ENCODE measurements around the gene ASTN2. TPM values are rescaled to one million over a fixed set of nuclear protein-coding genes. Genes with fewer than 3 reads are reported as not detected.

Gene ASTN2
- total and polyA plus RNA-seq, 9 of the 15 experiments (the other 6 are each of a cell fraction or from before 2014, with no cell fraction given) = 0.56 to 3.5 (median 1.9) TPM

DNA sequence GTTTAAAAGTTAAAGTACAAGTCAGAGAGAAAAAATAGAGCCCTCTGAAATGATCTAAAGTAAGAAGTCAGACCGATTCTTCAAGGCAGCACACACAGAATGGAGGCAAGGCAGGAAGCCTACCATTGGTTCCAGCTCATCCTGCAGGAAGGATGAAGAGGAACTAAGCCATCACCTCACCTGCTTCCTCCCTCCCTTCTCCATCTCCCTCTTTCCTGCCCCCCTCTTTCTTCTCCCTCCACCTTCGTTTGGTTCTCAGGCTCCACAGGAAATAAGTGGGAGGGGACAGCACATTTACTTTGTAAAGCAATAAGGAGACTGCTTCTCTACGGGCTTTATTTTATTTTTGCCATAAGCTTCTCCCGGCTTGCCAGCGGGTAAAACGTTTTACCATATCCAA is 514.3 kb downstream of the ASTN2 start:
- Histone ChIP-seq H4K20me1 (replicated peaks; ENCODE audit: control insufficient read depth, insufficient read depth, low read length) (no peaks in the 10 kb centered on the region), H3K9ac (ENCODE audit: insufficient read depth in 1 of 2, low read depth in 2 of 2, low read length in 2 of 2) (no peak overlapping the region), H3K9me1 (ENCODE audit: control insufficient read depth, insufficient read depth, low read length) (no peaks in the 10 kb centered on the region), H3K9me3 (replicated peaks; ENCODE audit: control insufficient read depth, insufficient read depth, low read depth, low read length) (no peaks in the 10 kb centered on the region), H3K4me3 (no peak overlapping the region), H3K79me2 (ENCODE audit: control insufficient read depth, insufficient read depth, low read length) (no peaks in the 10 kb centered on the region), H3K36me3 (ENCODE audit: control insufficient read depth, insufficient read depth, low read length) (no peaks in the 10 kb centered on the region), H3K4me2 (ENCODE audit: insufficient read depth, low read length) (no peak overlapping the region), H2AFZ (ENCODE audit: low read depth, low read length) (no peak overlapping the region), H3K27ac (ENCODE audit: extremely low read depth, low read depth, low read length) (no peak overlapping the region), H3K4me1 (replicated peaks in 1 of 2; ENCODE audit: control insufficient read depth in 2 of 2, insufficient read depth in 2 of 2, low read length in 2 of 2) (no peaks in the 10 kb centered on the region), H3K27me3 (ENCODE audit: control insufficient read depth in 2 of 2, insufficient read depth in 2 of 2, low read length in 2 of 2) (no peaks in the 10 kb centered on the region)
- TF ChIP-seq, protein P1, sequence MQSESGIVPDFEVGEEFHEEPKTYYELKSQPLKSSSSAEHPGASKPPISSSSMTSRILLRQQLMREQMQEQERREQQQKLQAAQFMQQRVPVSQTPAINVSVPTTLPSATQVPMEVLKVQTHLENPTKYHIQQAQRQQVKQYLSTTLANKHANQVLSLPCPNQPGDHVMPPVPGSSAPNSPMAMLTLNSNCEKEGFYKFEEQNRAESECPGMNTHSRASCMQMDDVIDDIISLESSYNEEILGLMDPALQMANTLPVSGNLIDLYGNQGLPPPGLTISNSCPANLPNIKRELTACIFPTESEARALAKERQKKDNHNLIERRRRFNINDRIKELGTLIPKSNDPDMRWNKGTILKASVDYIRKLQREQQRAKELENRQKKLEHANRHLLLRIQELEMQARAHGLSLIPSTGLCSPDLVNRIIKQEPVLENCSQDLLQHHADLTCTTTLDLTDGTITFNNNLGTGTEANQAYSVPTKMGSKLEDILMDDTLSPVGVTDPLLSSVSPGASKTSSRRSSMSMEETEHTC (IDR thresholded peaks at IDR 0.05) = no peak
- TF ChIP-seq, protein P2, sequence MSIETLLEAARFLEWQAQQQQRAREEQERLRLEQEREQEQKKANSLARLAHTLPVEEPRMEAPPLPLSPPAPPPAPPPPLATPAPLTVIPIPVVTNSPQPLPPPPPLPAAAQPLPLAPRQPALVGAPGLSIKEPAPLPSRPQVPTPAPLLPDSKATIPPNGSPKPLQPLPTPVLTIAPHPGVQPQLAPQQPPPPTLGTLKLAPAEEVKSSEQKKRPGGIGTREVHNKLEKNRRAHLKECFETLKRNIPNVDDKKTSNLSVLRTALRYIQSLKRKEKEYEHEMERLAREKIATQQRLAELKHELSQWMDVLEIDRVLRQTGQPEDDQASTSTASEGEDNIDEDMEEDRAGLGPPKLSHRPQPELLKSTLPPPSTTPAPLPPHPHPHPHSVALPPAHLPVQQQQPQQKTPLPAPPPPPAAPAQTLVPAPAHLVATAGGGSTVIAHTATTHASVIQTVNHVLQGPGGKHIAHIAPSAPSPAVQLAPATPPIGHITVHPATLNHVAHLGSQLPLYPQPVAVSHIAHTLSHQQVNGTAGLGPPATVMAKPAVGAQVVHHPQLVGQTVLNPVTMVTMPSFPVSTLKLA (conservative IDR thresholded peaks at IDR 0.05) = no peak
- TF ChIP-seq SOX6 (IDR thresholded peaks at IDR 0.05) = no peak
- no peak for TF ChIP-seq CBX3 (IDR thresholded peaks at IDR 0.05; ENCODE audit: borderline replicate concordance in 1 of 2, low read length in 2 of 2)
- TF ChIP-seq GABPB1 (CRISPR knock-in tag; IDR thresholded peaks at IDR 0.05) = no peak
- TF ChIP-seq, protein P3, sequence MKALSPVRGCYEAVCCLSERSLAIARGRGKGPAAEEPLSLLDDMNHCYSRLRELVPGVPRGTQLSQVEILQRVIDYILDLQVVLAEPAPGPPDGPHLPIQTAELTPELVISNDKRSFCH (CRISPR knock-in tag; IDR thresholded peaks at IDR 0.05) = no peak
- TF ChIP-seq, protein P3 (tag; IDR thresholded peaks at IDR 0.05) = no peak
- intact Hi-C loops (cut with micrococcal nuclease) = no loop called here
- no peak for DNase-seq (ENCODE audit: extremely low read depth in 1 of 4, low spot score in 3 of 4)
- POLR2A ChIA-PET = no interaction called here
- no peak for ATAC-seq
- no TSS peak for BruUV-seq (replicated peaks)
- CTCF ChIA-PET (ENCODE audit: low intra/inter-chr PET ratio) = no interaction called here
- in situ Hi-C loops (cut with MboI) = no loop called here
- 0% methylated on average over 6 of the region's 6 CpGs for WGBS (ENCODE audit: insufficient coverage, low coverage, missing lambda C conversion rate)
- FAIRE-seq = no peak

Data from K562 (cell line).